Stimulated activated CD4-positive, alpha-beta T cell treated with anti-CD3 and anti-CD28 coated beads, Interleukin-1b, Interleukin-23, amount 100 ng/mL, for 1 hour (primary cell): ENCODE measurements around the gene OR6B3.
"Not testable (repeated sequence)": the region's sequence is repeated elsewhere in the genome, so short reads cannot be mapped to it uniquely, and the experiment has no call there.

Experiments used
- DNase-seq, 2 donors: peaks; one replicate each; pipeline ENCODE4 v3.0.0-alpha.2; 2020; ENCODE audit warnings: low read depth in 2 of 2

The OR6B3 gene

DNA sequence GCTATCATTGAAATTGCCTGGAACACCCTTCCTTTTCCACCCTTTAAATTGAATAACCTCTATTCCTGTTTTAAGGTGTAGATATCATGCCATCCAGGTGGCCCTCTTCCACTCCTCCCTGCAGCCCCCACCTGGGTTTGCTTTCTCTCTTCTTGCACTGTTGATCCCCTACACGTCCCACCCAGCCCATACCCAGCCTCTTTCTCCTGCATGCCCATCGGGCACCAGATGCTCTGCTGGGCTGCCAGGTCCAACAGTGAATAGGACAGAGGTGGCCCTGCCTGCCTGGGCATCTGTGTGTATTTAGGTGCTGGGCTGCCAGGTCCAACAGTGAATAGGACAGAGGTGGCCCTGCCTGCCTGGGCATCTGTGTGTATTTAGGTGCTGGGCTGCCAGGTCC, 9.2 kb downstream of the OR6B3 start:
- DNase-seq = not testable (repeated sequence)

DNA sequence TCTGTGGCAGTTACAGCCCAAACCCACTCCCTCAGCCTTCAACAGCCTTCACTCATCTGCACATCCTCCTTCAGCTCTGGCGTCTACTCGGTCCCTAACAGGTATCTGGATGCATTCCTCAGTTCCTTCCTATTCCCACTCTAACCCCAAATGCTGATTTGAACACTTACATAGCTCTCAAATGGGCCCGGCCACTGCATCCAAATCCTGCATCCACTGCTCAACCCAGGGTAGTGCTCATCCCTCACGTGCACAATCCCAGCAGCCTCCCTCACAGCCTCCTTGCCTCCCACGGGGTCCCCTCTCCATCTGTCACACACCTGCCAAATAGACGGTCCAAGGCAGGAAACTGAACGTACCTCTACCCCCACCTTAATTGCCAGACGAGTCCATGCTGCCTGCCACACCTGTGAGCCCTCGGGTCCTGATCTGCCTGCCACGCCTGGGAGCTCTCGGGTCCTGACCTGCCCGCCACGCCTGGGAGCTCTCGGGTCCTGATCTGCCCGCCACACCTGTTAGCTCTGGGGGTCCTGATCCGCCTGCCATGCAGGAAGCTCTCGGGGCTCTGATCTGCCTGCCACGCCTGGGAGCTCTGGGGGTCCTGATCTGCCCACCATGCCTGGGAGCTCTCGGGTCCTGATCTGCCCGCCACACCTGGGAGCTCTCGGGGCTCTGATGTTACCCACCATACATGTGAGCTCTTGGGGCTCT, 9.9 kb downstream of the OR6B3 start:
- DNase-seq = no peak

DNA sequence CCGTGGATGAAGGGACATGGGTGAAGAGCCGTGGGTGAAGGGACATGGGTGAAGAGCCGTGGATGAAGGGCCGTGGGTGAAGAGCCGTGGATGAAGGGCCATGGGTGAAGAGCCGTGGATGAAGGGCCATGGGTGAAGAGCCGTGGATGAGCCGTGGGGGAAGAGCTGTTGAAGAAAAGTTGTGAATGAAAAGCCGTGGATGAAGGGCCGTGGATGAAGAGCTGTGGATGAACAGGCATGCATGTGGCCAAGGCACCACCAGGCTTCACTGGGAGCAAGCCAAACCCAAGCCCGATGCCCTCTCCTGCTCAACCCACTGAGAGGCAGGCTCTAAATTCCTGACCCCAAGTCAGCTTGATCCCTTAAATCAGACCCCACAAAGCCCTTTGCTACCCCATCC, 10.6 kb downstream of the OR6B3 start:
- no peak for DNase-seq

DNA sequence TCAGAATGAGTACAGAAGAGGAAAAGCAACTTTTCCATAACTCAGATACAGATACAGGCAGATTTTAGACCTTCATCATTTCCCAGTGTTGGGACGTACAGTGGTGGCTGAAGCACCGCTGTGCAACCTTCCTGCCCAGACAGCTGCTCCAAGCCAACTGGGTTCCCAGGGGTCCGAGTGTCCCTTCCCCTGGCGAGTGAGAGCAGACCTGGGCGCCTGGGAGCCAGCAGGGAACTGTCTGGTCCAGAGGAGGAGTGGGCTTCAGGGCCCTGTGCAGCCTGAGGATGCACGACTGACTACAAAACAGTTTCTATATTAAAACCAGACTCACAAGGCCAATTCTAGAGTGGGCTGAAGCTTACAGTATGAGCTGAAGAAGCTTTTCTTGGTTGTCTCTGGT, 12.0 kb downstream of the OR6B3 start:
- DNase-seq = no peak

DNA sequence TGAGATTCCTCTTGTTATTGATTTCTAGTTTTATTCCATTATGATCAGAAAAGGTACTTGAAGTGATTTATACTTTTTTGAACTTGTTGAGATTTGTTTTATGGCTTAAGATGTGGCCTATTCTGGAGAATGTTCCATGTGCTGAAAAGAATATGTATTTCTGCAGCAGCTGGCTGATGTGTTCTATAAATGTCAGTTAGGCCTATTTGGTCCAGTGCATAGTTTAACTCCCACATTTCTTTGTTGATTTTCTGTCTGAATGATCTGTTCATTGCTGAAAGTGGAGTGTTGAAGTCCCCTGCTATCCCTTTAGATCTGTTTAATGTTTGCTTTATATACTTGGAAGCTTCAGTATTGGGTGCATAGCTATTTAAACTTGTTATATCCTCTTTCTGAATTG, 16.0 kb downstream of the OR6B3 start:
- no peak for DNase-seq

DNA sequence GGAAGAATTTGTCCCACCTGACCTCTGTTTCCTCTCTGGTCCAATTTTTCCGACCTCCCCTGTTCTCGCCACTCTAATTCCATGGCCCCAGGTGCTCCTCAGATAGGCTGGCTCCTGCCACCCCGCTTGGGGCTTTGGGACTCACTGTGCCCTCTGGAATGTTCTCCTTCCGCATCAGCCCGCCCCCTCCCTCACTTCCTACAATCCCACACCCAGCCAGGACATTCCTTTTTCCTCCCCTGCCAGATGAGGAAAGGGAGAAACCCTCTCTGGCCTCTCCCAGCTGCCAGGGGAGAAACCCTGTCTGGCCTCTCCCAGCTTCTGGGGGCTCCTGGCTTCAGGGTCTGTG, 20.0 kb downstream of the OR6B3 start:
- DNase-seq = no peak

DNA sequence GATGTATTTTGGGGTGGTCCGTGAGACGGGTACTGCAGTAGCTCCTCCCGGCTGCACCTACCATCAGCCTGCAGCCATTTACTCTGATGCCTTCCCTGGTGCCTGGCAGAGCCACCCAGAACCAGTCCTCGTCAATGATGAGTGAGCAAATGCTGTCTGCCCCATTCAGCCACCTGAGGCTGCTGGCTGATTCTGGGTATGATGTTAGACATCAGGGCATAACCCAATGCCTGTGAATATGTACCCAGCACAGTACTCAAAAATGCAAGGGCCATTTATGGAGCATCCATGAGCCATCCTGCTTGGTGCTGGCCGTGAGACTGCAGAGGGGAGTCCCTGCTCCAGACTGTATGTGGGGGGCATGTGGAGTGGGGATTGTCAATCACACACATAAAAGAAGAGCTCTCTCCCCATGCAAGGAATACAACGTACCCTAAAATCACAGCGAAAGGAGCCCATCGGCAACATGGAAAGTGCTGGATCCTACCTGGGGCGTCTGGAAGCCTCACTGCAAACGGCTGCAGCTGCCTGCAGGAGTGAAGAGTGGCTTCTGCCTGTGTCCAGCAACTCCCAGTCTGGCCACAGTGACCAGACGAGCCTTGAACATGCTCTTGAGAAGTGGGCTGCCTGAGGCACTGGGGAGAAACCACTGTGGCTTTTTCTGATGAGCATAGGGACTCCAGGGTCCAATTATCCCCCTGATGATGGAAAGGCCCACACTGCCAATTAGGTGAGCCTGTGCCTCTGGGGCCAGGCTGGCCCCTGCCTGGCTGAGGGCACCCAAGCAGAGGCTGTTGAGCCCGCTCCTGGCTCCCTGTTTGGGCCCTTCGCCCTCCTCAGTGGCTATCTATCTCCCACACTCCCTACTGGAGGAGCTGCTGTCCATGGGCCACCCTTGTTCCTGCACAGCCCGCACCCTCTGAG, 20.7 kb downstream of the OR6B3 start:
- no peak for DNase-seq

DNA sequence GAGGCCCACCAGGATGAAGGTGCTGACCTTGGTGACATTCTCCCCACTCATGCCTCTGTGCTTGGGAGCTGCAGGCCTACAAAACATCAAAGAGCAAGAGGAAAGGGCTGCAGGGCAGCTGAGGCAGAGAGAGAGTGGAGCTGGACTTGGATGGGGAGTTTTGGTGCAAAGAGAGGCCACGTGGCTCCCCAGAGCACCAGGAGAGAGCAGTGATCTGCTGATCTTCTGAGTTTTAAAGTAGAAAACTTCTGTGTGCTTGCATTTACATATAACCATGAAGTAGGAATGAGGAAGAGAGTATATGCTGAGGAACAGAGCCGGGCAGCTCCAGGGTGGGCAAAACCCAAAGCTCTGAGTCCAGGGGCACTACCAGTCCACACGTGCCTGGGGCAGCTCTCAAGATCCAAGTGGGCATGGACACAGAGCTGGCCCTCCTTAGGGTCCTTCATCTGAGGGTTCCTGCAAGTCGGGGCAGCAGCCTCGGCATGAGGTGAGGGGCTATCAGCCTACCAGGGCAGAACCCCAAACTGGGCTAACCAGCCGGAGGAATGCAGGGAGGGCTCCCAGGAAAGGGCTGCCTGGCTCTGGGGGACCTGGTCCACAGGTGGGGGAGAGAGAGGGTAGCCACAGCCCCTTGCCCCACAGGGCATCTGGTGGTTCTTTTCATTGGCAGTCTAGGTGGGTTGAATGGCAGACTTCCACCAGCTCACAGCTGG, 22.8 kb downstream of the OR6B3 start, which contains the start of gene OR6B2:
Gene OR6B2 (minus strand): TSS at position 51 of the 716 bp plus-strand sequence. CDS start 0 bp downstream, at position 51.
- DNase-seq = no peak

DNA sequence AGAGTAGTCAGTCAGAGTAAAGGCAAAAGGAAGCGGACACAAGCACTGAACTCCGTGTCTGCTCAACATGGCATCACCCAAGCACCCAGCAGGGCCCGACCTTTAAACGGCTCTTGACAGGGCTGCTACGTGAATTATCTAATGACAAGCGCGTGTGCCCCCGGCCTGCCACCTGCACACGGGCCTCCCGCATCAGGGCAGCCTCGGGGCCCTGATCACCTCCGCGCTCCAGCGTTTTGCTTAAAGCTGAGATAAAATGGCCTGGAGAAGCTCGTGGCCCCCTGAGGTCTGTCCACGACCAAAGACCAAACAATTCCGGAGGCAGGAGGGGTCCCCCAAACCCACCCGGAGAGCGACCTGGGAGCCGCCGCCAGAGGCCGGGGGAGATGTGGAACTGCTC, 28.6 kb downstream of the OR6B3 start:
- peak in 1 of 2 donors; percentile 1 for DNase-seq

DNA sequence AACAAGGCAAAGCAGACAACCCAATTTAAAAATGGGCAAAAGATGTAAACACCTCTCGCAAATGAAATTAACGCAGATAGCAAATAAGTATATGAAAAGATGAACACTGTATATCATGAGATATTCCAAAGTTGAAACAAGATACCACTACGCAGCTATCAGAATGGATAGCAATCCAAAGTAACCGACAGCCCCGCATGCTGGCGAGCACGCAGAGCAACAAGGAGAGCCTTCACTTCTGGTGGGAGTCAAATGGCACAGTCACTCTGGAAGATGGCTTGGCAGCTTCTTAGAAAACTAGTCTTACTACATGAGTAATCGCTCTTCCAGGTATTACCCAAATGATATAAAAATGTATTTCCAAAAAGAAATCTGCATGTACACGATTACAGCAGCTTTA, 29.5 kb downstream of the OR6B3 start:
- DNase-seq = no peak

DNA sequence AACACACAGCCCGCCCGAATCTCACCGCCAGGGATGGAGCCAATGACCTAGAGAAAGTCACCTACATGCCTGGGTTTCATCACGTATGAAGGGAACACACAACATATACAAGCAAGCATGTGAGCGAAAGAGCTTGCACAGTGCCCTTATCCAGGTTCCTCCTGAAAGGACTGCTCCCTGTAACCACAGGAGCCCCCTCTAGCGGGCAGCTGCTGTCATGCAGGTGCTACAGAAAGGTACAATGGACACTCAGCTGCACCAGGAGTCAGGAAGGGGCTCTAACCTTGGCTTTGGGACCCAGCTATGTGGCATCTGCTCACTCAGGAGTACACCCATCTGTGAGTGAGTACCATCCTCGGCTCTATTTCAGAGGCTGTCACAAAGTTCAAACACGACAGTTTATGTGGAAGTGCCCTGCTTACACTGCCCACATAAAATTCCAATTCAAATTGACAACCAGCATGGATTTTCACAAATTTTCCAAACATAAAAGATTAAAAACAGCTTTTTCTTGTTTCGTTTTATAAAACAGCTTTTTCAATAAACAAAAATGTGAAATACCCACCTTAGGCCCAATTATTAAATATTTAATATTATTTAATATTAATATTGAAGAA, 31.7 kb downstream of the OR6B3 start:
- DNase-seq = peak in 1 of 2 donors; percentile 48

DNA sequence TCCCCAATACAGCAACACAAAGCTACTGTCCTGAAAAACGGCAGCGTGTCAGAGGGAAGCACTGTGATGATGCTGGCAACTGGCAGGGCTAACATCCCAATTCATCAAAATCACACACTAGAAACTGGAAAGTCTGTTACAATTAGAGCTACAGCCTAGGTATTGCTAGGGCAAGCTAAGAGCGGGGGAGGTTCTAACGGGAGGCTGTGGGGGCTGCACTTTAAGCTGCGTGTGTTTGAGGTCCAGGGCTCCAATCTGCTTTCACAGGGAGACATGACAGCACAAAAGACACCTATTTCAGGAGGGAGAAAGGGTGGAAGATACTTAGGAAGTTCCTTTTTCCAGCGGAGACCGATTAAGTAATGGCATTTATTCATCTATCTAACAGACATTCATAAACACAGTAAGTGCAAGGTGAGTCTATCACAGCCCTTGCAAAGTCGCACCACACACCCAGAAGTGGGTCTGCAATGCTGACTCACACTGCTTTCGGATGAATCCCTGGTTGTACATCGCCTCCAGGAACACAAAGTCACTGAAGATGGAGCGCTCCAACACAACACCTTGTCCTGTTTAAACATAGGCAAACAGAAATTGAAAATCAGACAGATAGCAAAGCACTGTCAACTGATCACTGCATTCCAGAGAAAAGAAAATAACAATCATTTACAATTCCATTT, 35.1 kb downstream of the OR6B3 start:
- DNase-seq = no peak

DNA sequence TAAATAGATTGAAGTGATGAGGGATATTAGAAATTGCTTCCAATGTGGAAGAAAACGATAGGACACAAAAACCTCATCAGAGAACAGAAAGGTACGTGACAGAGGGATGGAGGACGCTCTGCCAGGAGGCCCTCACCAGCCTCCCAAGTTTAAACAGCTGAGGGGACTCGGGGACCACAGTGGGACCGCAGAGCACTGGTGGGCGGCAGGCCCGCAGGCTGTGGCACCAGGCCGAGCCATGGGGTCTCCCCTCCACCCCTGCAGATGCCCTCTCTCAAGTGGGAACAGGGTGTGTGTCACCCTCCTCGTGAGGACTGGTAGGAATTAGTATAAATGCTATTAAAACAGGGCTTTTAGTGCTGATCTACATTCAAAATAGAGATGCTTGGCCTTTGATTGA, 39.0 kb downstream of the OR6B3 start:
- no peak for DNase-seq

DNA sequence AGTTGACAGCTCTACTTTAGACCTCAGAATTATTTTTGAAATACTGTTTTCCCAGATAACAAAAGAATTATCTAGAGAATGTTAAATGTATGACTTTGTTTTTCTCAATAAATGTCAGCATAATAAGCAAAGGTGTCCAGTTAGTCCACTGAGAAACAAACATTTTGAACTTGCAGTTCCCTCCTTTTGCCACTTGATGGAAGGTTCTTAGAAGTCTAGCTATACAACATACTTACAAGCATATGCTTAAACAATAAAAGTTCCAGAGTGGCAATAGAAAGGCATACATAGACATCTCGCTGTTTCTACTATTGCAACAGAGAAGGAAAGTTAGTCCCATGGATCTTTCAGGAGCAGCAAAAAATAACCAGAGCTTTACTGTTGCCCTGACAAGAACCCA, 40.0 kb downstream of the OR6B3 start:
- no peak for DNase-seq

DNA sequence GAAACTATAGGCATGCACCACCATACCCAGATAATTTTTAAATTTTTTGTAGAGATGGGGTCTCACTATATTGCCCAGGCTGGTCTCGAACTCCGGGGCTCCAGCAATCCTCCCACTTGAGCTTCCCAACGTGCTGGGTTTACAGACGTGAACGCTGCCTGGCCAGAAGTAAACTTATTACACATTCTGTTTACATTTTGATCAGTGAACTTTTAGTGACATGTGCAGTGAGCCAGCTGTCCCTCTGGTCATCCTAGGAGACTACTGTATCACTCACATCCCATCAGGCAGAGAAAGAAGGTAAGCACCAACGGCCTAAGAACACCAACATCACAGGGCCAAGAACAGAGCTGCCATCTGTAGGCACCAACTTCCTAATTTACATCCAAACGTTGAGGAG, 50.3 kb downstream of the OR6B3 start:
- no peak for DNase-seq

DNA sequence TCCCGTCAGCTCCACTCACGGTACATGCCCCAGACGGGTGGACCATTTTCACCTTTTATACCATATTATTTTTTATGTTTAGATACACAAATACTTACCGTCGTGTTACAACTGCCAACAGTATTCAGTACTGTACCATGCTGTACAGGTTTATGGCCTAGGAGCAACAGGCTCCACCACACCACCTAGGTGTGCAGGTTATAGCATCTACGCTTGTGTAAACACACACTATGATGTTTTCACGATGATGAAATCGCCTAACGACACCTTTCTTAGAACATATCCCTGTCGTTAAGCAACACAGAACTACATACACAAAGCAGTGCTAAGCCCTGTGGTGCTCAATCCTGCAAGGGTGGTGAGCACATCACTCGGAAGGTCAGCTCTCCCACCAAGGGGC, 52.6 kb downstream of the OR6B3 start:
- no peak for DNase-seq

DNA sequence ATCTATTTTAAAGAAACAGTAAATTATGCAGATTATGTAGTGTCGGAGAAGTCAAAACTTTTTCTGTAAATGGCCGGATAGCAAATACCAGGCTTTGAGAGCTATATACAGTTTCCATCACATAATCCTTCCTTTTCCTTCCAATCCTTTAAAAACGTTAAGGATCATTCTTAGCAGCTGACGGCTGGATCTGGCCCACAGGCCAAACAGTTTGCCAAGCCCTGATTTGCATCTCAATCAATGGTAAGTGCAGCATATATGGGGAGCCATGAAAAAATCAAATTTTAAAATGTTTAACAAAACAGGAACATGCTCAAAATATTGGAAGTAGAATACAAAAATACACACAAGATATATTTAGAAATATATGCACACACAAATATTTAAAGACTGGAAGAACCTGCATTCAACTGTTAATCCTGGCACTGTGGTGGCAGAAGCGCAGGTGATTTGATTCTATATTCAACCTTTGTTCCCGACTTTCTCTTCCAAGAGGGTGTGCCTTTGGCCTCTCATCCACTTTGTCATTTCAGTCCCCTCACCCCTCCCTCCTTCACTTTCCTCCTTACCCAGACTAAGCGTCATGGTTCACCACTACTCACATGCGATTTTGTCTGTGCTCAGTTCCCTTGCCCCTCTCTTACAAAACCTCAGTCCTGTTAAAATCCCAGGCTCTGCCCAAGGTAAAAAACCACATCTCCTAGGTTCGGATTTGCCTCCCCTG, 55.5 kb downstream of the OR6B3 start:
- no peak for DNase-seq
